BLaER1 treated with 17β-estradiol and CSF1 and Interleukin-3, amounts not matched to agents 10 nM and 100 nM (cell line): Measurements from ENCODE around the gene ZNF497.
A peak's percentile ranks its signal among the peaks of the same experiment; 100 is the strongest.
"Not testable (repeated sequence)": the region's sequence is repeated elsewhere in the genome, so short reads cannot be mapped to it uniquely, and the experiment has no call there.

Experiments used
- H3K27ac ChIP-seq, 11 experiments: shearing (Covaris generic); formaldehyde crosslinking; 2 replicates each; pipeline ENCODE4 v1.8.1; 2022
- H3K27me3 ChIP-seq, 11 experiments: shearing (Covaris generic); formaldehyde crosslinking; 2 replicates each; pipeline ENCODE4 v1.8.1; 2022
- H3K36me3 ChIP-seq, 11 experiments: shearing (Covaris generic); formaldehyde crosslinking; 2 replicates each; pipeline ENCODE4 v1.8.1; 2022
- H3K4me1 ChIP-seq, 10 experiments: shearing (Covaris generic); formaldehyde crosslinking; 2 replicates each; pipeline ENCODE4 v1.8.1; 2022
- H3K4me2 ChIP-seq, 11 experiments: shearing (Covaris generic); formaldehyde crosslinking; 2 replicates each; pipeline ENCODE4 v1.8.1; 2022
- H3K4me3 ChIP-seq, 10 experiments: shearing (Covaris generic); formaldehyde crosslinking; 2 replicates each; pipeline ENCODE4 v1.8.1; 2022
- H3K9ac ChIP-seq, 11 experiments: shearing (Covaris generic); formaldehyde crosslinking; 2 replicates each; pipeline ENCODE4 v1.8.1; 2022
- H3K9me3 ChIP-seq, 11 experiments: shearing (Covaris generic); formaldehyde crosslinking; replicated peaks in 1 of 11; 2 replicates each; pipeline ENCODE4 v1.8.1; 2022
- H4K20me1 ChIP-seq, 11 experiments: shearing (Covaris generic); formaldehyde crosslinking; 2 replicates each; pipeline ENCODE4 v1.8.1; 2022
- Cebpa-rat ChIP-seq, 11 experiments: shearing (Covaris generic); IDR thresholded peaks; 2 replicates each; pipeline ENCODE4 v1.8.1; 2022

The ZNF497 gene

GRCh38 chr19:58350001-58350861, 12.3 kb downstream of the ZNF497 start:
- peak overlapping the region in 10 of 11 experiments; percentile 27 to 98 (median 83); a peak in 19 of 22 replicates for H3K27ac ChIP-seq
- TF ChIP-seq Cebpa-rat (IDR thresholded peaks at IDR 0.05) = no peak
- H3K36me3 ChIP-seq = peaks cover 0 to 46% (median 25%) of the 10 kb centered on the region in 11 experiments; a peak in 18 of 22 replicates
- peaks cover 2 to 12% (median 4%) of the 10 kb centered on the region in 11 experiments; a peak in 21 of 22 replicates for H3K27me3 ChIP-seq
- H3K4me2 ChIP-seq = peak overlapping the region; percentile 86 to 99 (median 96)
- no peaks in the 10 kb centered on the region for H3K9me3 ChIP-seq
- peak overlapping the region; percentile 65 to 91 (median 85) for H3K9ac ChIP-seq
- peaks cover 18 to 56% (median 46%) of the 10 kb centered on the region in 11 experiments; a peak in 21 of 22 replicates for H4K20me1 ChIP-seq
- peak overlapping the region; percentile 47 to 88 (median 75) for H3K4me3 ChIP-seq
- peaks cover 45 to 67% (median 55%) of the 10 kb centered on the region in 10 experiments for H3K4me1 ChIP-seq

DNA sequence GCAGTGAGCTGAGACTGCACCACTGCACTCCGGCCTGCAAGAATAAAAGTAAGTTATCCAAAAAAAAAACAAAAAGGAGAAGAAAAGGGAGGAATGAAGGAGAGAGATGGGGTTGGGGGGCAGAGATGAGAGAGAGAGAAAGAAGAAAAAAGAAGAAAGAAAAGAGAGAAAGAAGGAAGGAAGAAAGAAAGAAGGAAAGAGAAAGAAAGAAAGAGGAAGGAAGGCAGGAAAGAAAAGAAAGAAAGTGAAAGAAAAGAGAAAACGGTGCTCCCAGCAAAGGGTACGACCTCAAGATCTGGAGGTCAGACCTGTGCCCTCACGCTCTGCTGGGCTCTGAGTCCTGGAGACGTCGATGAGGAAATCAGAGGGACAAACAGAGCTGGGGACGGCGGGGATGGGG, 13.0 kb downstream of the ZNF497 start:
- Histone ChIP-seq H3K9ac (peak overlapping the region; percentile 65 to 91 (median 85); a peak in 21 of 22 replicates), H3K4me1 (peaks cover 46 to 70% (median 61%) of the 10 kb centered on the region in 10 experiments), H3K27me3 (peaks cover 0 to 5% (median 0%) of the 10 kb centered on the region in 11 experiments; a peak in 5 of 22 replicates), H3K27ac (peak overlapping the region in 10 of 11 experiments; percentile 27 to 98 (median 83); a peak in 19 of 22 replicates), H4K20me1 (peaks cover 18 to 50% (median 40%) of the 10 kb centered on the region in 11 experiments; a peak in 20 of 22 replicates), H3K4me3 (peak overlapping the region; percentile 47 to 88 (median 75)), H3K9me3 (no peaks in the 10 kb centered on the region), H3K4me2 (peak overlapping the region; percentile 86 to 99 (median 96)), H3K36me3 (peaks cover 0 to 51% (median 29%) of the 10 kb centered on the region in 11 experiments; a peak in 19 of 22 replicates)
- no peak for TF ChIP-seq Cebpa-rat (IDR thresholded peaks at IDR 0.05)

DNA sequence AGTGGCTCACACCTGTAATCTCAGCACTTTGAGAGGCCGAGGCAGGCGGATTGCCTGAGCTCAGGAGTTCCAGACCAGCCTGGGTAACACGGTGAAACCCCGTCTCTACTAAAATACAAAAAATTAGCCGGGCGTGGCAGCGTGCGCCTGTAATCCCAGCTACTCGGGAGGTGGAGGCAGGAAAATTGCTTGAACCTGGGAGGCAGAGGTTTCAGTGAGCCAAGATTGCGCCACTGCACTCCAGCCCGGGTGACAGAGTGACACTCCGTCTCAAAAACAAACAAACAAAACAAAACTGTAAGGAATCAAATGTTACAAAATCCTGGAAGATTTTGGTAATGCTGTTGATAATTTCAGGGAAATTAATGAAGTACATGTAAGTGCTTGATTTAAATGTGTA, 14.5 kb downstream of the ZNF497 start:
- H3K4me2 ChIP-seq = peak overlapping the region; percentile 86 to 99 (median 96)
- H3K27ac ChIP-seq = peak overlapping the region; percentile 55 to 98 (median 87); a peak in 21 of 22 replicates
- peak overlapping the region; percentile 79 to 91 (median 86) for H3K9ac ChIP-seq
- TF ChIP-seq Cebpa-rat (IDR thresholded peaks at IDR 0.05) = peak in 4 of 11 experiments; percentile 18 to 43 (median 32); a peak in 2 of 22 replicates
- H4K20me1 ChIP-seq = peaks cover 15 to 39% (median 28%) of the 10 kb centered on the region in 11 experiments; a peak in 18 of 22 replicates
- not testable (repeated sequence) for H3K27me3 ChIP-seq
- peaks cover 46 to 79% (median 64%) of the 10 kb centered on the region in 10 experiments for H3K4me1 ChIP-seq
- peak overlapping the region; percentile 72 to 93 (median 82) for H3K4me3 ChIP-seq
- peaks cover 0 to 11% (median 7%) of the 10 kb centered on the region in 11 experiments; a peak in 10 of 22 replicates for H3K9me3 ChIP-seq
- H3K36me3 ChIP-seq = peaks cover 5 to 52% (median 27%) of the 10 kb centered on the region in 11 experiments; a peak in 19 of 22 replicates

GRCh38 chr19:58346961-58347929, 15.3 kb downstream of the ZNF497 start:
- peak overlapping the region; percentile 79 to 91 (median 86) for H3K9ac ChIP-seq
- peaks cover 0 to 11% (median 7%) of the 10 kb centered on the region in 11 experiments; a peak in 10 of 22 replicates for H3K9me3 ChIP-seq
- no peak for TF ChIP-seq Cebpa-rat (IDR thresholded peaks at IDR 0.05)
- peak overlapping the region; percentile 72 to 93 (median 82) for H3K4me3 ChIP-seq
- H3K4me1 ChIP-seq = peaks cover 51 to 73% (median 64%) of the 10 kb centered on the region in 10 experiments
- peaks cover 15 to 31% (median 19%) of the 10 kb centered on the region in 11 experiments; a peak in 18 of 22 replicates for H4K20me1 ChIP-seq
- peak overlapping the region; percentile 86 to 99 (median 96) for H3K4me2 ChIP-seq
- peak overlapping the region; percentile 72 to 98 (median 87) for H3K27ac ChIP-seq
- H3K27me3 ChIP-seq = no peaks in the 10 kb centered on the region
- H3K36me3 ChIP-seq = peaks cover 8 to 51% (median 30%) of the 10 kb centered on the region in 11 experiments; a peak in 20 of 22 replicates

GRCh38 chr19:58345558-58345957, 17.0 kb downstream of the ZNF497 start:
- peaks cover 0 to 11% (median 7%) of the 10 kb centered on the region in 11 experiments; a peak in 10 of 22 replicates for H3K9me3 ChIP-seq
- peaks cover 42 to 61% (median 55%) of the 10 kb centered on the region in 10 experiments for H3K4me1 ChIP-seq
- peaks cover 3 to 31% (median 12%) of the 10 kb centered on the region in 11 experiments; a peak in 17 of 22 replicates for H4K20me1 ChIP-seq
- H3K27ac ChIP-seq = peak overlapping the region in 6 of 11 experiments; percentile 81 to 98 (median 89); a peak in 11 of 22 replicates
- H3K9ac ChIP-seq = peak overlapping the region in 8 of 11 experiments; percentile 79 to 91 (median 89); a peak in 10 of 22 replicates
- peaks cover 0 to 52% (median 31%) of the 10 kb centered on the region in 11 experiments; a peak in 20 of 22 replicates for H3K36me3 ChIP-seq
- TF ChIP-seq Cebpa-rat (IDR thresholded peaks at IDR 0.05) = no peak
- H3K4me3 ChIP-seq = peak overlapping the region in 4 of 10 experiments; percentile 78 to 88 (median 86); a peak in 2 of 20 replicates
- peak overlapping the region; percentile 86 to 99 (median 96) for H3K4me2 ChIP-seq
- H3K27me3 ChIP-seq = no peaks in the 10 kb centered on the region

- Histone ChIP-seq H3K9ac (no peak overlapping the region), H3K4me3 (no peak overlapping the region), H3K9me3 (peaks cover 10 to 24% (median 18%) of the 10 kb centered on the region in 11 experiments; a peak in 19 of 22 replicates), H3K4me2 (peak overlapping the region in 1 of 11 experiments; percentile 48; a peak in 3 of 22 replicates), H3K27ac (peak overlapping the region in 1 of 11 experiments; percentile 18; a peak in 1 of 22 replicates), H4K20me1 (peaks cover 0 to 40% (median 16%) of the 10 kb centered on the region in 11 experiments; a peak in 11 of 22 replicates), H3K27me3 (no peaks in the 10 kb centered on the region), H3K4me1 (peaks cover 8 to 30% (median 16%) of the 10 kb centered on the region in 10 experiments; a peak in 19 of 20 replicates), H3K36me3 (peaks cover 54 to 94% (median 76%) of the 10 kb centered on the region in 11 experiments)
- no peak for TF ChIP-seq Cebpa-rat (IDR thresholded peaks at IDR 0.05)
These were observed 23.6 kb downstream of the ZNF497 start for GRCh38 chr19:58338825-58339558.

GRCh38 chr19:58338336-58338735, 24.2 kb downstream of the ZNF497 start:
- peaks cover 54 to 88% (median 72%) of the 10 kb centered on the region in 11 experiments for H3K36me3 ChIP-seq
- peaks cover 8 to 27% (median 14%) of the 10 kb centered on the region in 10 experiments; a peak in 19 of 20 replicates for H3K4me1 ChIP-seq
- H4K20me1 ChIP-seq = peaks cover 0 to 40% (median 16%) of the 10 kb centered on the region in 11 experiments; a peak in 11 of 22 replicates
- no peak overlapping the region for H3K4me3 ChIP-seq
- no peak overlapping the region for H3K4me2 ChIP-seq
- no peak for TF ChIP-seq Cebpa-rat (IDR thresholded peaks at IDR 0.05)
- no peak overlapping the region for H3K27ac ChIP-seq
- H3K9me3 ChIP-seq = peaks cover 10 to 18% (median 13%) of the 10 kb centered on the region in 11 experiments; a peak in 19 of 22 replicates
- no peak overlapping the region for H3K9ac ChIP-seq
- H3K27me3 ChIP-seq = no peaks in the 10 kb centered on the region
